GM18508 (cell line): ENCODE data around the gene DNAL4.

Experiments
- ATAC-seq: cut with Tn5 transposase; IDR thresholded peaks from one replicate; pipeline ENCODE4 v1.9.1; 2021; ENCODE audit warnings: moderate number of reproducible peaks; ENCODE audit not compliant: insufficient read depth, unreplicated experiment

Gene DNAL4

GRCh38 chr22:38761202-38762162 lies 32.5 kb downstream of the DNAL4 start:
- no peak for ATAC-seq

DNA sequence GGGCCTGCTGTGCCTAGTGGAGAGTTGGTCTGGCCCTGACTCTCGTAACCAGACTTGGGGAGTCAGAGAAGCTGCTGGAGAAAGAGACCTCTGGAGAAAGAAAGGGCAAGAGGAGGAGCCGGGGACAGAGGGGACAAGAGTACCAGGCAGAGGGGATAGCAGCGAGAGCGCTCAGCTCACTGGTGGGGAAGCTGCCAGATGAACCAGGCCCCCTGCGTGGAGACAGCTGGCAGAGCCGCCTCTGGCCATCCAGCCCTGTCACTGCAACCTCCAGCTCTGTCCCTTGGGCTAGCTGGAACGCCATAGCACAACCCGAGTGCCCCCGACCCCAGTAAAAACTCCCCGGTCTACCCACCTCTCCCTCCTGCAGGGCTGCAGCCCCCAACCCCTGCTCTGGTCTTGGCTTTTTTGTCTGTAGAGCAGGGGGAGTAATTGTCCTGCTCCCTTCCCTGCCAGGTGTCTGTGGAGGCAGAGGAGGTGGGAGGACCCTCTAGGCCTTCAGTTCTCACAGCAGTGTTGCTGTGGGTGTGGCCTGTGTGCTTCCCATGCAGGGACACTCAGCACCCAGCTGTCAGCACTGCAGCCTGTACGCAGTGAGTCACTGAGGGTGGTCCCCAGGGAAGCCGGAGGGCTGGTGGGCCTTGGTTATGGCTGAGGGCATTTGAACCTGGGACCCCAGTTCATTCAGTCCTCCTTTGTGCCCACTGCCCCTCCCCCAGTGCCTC lies 33.3 kb downstream of the DNAL4 start:
- ATAC-seq = no peak

DNA sequence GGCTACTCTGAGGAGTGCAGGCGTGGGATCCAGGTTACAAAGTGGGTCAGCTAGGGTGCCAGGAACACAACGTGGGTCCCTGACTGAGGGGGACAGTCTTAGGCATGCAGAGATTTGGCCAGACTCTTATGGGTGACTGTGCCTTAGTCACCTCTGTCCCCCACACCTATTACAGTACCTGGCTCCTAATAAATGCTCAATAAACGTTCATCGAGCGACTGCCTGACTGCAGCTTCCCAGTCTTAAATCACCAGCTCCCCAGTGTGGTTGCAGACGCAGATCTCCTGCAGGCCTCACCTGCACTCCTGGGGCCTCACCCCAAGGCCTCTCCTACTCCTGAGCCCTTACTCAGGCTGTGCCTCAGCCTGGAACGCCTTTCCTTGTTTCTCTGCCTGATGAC lies 34.9 kb downstream of the DNAL4 start:
- no peak for ATAC-seq

DNA sequence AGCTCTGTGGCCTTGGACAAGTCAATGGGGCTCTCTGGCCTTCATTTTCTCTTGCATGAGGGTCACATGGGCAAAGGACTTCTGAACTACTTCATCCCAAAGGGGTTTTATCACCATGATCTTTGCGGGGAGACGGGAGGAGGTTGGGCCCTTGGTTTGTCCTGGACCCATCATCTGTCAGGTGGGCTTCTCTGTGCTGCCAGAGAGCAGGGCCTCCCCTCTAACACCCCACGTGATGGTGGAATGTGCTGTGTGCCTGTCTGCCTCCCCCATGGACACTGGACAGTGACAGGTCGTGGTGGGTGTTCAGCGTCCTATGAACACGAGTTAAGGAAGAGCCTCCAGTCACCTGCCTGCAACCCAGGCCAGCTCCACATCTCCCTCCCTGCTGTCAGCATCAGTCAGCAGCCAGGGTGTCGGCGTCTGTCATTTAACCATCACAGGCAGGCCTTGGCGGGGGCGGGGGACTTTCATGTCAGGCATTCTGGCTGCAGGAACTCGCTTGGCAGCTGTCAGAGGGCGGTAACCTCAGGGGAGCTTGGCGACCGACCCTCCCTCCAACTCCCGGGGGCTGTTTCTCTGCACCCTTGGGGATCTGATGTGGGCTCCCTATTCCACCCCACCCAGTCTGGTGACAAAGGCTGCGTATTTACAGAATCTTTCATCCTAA lies 35.5 kb downstream of the DNAL4 start:
- no peak for ATAC-seq

DNA sequence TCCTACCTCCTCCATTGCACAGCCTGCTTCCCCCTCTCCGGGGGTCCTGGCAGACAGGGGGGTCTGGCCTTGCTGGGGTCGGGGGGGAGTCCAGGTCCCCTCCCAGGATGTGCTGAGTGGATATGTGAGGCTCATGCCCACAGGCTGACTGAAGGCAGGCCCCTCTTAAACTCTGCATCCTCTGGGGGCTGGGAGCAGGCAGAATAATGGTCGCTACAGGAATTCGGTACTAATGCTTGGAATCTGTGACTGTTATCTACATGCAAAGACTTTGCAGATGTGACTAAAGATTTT lies 36.5 kb downstream of the DNAL4 start:
- ATAC-seq = no peak

GRCh38 chr22:38756711-38757463 lies 37.1 kb downstream of the DNAL4 start:
- ATAC-seq = no peak

DNA sequence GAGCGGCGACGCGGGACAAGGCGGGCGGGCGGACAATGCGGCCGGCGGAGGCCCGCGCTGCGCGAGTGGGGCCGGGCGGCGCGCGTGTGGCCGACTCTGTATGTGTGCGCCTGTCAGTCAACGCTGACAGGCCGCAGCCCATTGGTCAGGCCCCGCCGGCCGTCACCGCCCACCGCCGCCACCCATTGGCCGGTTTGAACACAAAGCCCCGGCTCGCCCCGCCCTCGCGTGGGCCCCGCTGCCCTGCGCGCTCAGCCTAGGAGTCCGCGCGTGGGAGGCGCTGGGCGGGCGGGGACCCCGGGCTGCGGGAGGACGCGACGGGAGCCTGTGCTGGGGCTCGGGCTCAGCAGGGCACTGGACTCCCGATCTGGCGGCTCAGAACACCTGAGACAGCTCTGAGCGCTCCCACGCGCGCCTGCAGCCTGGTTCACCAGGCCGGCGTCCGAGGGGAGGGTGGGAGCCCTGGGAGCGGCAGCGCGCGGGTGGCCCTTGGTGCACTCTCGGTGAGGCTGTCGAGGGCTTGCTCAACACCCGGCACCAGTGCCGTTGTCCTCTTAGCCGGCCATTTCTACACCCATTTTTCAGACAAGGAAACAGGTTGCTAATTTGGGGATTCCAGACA lies 37.9 kb downstream of the DNAL4 start, which contains the start of gene SUN2:
TSS of gene SUN2 (minus strand) at position 88 of the 622 bp plus-strand sequence. CDS start 3,370 bp downstream, outside the sequence.
- no peak for ATAC-seq

DNA sequence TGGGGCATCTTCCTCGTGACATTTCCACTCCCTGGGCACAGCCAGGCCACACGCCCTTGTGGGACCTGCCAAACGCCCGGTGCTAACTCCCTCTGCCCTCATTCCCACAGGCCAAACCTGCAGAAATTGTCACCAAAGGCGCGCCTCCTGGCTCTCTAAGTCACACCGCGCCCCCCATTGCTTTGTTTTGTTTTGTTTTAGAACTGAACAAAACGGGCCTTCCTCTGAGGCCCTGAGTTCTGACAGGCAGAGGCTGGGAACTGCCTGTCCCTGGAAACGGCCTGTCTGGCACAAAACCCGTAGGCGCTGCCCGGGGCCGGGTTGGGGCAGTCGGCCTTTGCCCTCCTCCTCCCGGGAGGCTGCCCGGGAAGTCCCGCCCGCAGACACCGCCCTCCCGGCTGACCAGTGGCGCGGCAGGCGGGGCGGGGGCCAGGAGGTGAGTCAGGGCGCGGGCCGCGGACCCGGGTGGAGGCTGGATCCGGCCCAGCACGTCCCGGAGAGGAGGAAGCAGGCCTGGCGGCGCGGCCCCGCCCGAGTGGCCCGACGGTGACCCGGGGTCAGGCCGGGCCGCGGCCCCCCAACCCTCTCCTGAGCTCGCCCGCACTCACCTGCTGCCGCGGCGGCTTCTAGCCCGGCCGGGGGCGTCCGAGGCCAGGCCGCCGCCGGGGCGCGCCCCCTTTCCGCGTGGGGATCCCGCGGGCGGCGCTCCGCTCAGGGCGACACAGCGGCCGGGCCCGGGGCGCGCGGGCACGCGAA lies 38.6 kb downstream of the DNAL4 start:
- no peak for ATAC-seq

DNA sequence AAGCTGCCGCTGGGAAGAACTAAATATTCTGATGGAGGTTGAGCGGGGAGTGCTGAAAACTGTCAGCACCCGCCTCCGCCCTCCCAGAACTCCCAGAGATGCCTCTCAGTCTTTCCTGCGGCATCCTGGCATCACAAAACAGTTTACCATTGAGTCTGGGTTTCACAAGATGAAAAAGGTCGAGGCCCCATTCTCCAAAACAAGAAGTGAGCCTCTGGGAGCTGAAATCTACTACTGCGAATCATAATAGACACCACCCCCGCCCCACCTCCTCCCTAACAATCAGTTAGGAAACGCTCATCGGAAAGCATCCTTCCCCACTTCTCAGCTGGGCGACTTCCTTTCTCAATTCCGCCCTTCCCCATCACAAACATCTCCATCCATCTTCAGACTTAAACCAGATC lies 39.2 kb downstream of the DNAL4 start:
- no peak for ATAC-seq

DNA sequence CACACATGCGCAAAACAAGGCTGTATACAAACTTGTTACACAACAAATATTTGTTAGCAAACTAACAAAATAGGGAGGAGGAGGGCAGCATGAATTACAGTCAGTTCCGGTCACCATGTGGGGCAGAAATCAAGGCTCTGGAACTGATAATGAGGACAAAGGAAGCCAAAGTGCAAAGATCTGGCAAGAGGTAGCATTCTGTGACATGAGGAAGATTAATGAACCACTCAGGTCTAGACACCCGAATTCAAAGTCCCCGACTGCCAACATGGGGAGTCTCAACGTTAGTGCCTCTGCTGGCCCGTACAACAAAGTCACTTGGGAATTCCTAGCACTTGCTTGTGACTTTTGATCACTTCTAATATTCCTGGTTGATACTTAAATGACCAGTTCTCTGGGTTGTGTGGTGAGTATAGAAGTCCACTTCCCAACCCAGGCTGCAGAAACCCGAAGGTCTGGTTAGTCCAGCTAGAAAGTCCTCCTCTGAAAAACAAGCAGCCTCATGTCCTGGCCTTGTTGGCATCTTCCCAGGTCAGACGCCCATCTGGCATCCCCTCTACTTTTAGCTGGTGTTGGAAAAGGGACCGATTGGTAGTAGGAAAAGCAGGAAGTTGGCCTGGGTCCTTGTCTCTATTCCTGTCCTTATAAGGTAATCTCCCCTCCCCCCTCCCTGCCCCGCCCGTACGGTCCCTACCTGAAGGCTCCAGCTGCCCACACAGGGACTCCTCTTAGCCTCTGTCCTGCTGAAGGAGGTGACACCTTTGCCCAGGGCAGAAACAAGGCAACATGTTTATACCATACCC lies 39.8 kb downstream of the DNAL4 start:
- no peak for ATAC-seq

GRCh38 chr22:38751422-38752346 lies 42.3 kb downstream of the DNAL4 start:
- ATAC-seq = no peak

DNA sequence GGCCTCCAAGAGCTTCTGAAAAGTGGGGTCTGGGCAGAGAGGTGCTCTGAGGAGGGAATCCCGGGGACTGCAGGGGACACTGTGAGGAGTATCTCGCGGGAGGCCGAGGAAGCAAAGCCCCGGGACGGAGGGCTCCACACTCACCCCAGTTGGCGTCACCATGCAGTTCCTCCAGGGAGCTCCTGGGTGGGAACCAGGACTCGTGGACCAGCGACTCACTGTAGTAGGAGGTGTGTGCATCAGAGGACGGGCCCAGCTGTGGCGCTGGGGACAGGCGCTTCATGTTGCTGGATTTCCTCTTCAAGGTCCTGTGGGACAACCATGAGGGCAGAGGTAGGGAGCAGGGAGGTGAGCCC lies 42.9 kb downstream of the DNAL4 start:
- no peak for ATAC-seq

- ATAC-seq = no peak
Observed at GRCh38 chr22:38750638-38751037, 43.3 kb downstream of the DNAL4 start.

- no peak for ATAC-seq
Observed at GRCh38 chr22:38750104-38750503, 43.8 kb downstream of the DNAL4 start.

DNA sequence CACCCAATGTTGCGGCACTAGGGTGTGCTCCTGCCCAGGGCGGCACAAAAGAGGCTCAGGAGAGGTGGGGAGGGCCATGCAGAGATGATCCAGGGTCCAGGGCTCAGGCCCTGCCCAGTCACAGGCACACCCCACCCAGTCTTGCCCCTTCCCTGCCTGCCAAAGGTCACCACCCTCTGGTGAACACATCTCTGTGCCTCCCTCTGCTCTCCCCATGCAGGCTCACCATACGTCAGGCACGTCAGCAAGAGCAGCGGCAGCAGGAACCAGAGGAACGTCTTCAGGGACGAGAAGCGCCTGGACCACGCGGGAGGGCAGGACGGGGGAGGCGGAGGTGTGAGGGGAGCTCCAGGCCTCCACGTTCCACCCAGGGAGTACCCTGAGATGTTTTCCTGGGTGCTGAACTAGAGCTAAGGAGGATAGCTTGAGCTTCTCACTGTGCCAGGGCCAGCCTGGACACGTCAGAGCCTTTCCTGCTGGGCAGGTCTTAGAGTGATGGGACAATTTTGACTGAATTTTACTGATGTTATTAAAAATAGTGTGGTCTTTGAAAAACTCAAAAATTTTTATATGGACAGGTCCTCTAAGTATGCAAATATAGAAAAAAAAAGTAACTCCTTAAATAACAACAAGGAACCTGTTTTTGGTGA lies 45.3 kb downstream of the DNAL4 start:
- ATAC-seq = no peak

GRCh38 chr22:38745676-38746460 lies 48.1 kb downstream of the DNAL4 start:
- no peak for ATAC-seq
